GM13977 (cell line): ENCODE measurements around the gene IGSF22.
A peak's percentile ranks its signal among the peaks of the same experiment; 100 is the strongest.
"Not testable (repeated sequence)": the region's sequence is repeated elsewhere in the genome, so short reads cannot be mapped to it uniquely, and the experiment has no call there.

Experiments
- DNase-seq: peaks from one replicate; pipeline ENCODE4 v3.0.0; 2012; ENCODE audit warnings: low spot score
- in situ Hi-C: fragments of 300-500 bp; cut with MboI; formaldehyde crosslinking; loops from one replicate; pipeline ENCODE4 v1.12.0; 2022; ENCODE audit warnings: low sequenced_read_pairs, low pct_unique_long_range_greater_than_20kb, mixed read lengths, inconsistent platforms; ENCODE audit not compliant: unreplicated experiment
- TF ChIP-seq, protein P1 (sequence below): IDR thresholded peaks from 2 replicates; pipeline ENCODE4 v1.5.1; 2012; ENCODE audit warnings: mild to moderate bottlenecking, control low read depth; ENCODE audit not compliant: insufficient read depth; ENCODE audit errors: extremely low read depth, missing control alignments

IGSF22 gene

DNA sequence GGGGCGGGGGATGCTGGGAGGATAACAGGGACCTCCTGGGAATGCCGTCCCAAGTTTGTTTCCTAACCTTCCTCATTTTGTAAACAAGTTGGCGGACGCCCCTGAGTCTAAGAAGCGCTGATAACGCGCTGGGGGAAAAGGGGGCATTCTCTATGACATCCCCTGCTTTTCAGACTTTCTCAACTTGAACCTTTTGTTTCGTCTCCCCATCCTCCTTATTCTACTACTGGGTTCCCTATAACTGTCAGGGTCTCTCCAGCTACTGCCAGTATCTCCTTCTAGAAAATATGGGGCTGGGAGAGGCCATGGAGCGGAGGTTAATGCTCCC, 26.8 kb downstream of the IGSF22 start:
- TF ChIP-seq, protein P1, sequence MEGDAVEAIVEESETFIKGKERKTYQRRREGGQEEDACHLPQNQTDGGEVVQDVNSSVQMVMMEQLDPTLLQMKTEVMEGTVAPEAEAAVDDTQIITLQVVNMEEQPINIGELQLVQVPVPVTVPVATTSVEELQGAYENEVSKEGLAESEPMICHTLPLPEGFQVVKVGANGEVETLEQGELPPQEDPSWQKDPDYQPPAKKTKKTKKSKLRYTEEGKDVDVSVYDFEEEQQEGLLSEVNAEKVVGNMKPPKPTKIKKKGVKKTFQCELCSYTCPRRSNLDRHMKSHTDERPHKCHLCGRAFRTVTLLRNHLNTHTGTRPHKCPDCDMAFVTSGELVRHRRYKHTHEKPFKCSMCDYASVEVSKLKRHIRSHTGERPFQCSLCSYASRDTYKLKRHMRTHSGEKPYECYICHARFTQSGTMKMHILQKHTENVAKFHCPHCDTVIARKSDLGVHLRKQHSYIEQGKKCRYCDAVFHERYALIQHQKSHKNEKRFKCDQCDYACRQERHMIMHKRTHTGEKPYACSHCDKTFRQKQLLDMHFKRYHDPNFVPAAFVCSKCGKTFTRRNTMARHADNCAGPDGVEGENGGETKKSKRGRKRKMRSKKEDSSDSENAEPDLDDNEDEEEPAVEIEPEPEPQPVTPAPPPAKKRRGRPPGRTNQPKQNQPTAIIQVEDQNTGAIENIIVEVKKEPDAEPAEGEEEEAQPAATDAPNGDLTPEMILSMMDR, result no peak
- DNase-seq, result no peak
- in situ Hi-C loops, result no loop called here

- TF ChIP-seq, protein P1, result no peak
- DNase-seq, result peak; percentile 94
- in situ Hi-C loops, result no loop called here
Measured at GRCh38 chr11:18698341-18699268, 27.4 kb downstream of the IGSF22 start, which contains the start of gene TMEM86A. TMEM86A (plus strand) TSS chr11:18698779; CDS start chr11:18698887, 108 bp downstream.

DNA sequence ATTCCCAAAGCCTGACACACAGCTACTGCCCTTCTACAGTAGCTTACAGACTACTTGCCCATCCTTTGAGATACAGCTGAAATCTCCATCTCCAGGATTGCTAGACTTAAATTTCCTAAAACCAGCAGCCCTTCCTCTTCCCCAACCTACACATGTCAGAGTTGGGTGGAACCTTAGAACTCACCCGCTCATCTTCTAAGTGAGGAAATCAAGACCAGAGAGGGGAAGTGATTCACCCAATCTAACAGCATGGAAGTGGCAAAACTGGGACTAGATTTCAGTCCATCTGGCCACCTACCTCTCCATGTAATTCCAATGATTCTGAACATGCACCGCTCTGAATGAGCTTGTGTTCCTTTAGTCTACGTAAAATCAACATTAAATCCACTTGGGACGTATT, 28.4 kb downstream of the IGSF22 start:
- TF ChIP-seq, protein P1, result no peak
- DNase-seq, result no peak
- in situ Hi-C loops, result no loop called here

DNA sequence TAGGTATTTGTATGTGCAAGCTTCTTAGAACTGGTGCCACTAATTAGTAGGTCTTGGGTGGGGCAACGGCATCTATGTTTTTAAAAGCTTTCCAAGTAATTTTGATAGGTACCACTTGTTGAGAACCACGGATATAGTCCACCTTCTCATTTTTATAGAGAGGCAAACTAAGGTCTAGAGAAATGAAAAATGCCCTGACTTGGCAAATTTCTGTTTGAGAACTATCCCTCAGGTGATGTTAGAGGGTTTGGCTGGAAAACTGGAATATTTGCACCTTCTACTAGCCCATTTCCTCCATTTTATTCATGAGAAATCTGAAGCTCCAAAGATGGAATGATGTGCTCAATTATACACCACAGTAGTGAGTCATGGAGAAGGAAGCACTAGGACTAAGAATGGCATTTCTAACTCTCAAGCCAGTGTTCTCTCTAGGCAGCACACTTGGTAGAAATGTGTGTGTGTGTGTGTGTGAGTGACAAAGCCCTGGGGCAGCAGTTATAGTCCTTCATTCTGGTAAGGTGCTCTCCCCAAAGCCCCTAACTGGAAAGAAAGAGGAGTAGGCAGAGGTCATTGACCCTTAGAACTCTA, 29.3 kb downstream of the IGSF22 start:
- TF ChIP-seq, protein P1, result no peak
- in situ Hi-C loops, result no loop called here
- DNase-seq, result no peak

- DNase-seq, result no peak
- in situ Hi-C loops, result no loop called here
- TF ChIP-seq, protein P1, result no peak
Measured at GRCh38 chr11:18692941-18693760, 32.8 kb downstream of the IGSF22 start.

- DNase-seq, in situ Hi-C loops: not testable (repeated sequence)
Measured at GRCh38 chr11:18691467-18692140, 34.4 kb downstream of the IGSF22 start.
